GM19452 (cell line): ENCODE results near the gene PRDM16.

Experiments
- ATAC-seq: cut with Tn5 transposase; IDR thresholded peaks from one replicate; pipeline ENCODE4 v1.9.1; 2021; ENCODE audit not compliant: unreplicated experiment

The PRDM16 gene

GRCh38 chr1:3032371-3033039 lies 36.5 kb upstream of the PRDM16 start:
- ATAC-seq, result no peak

- no peak for ATAC-seq
These were observed 35.8 kb upstream of the PRDM16 start for GRCh38 chr1:3033040-3033789.

- no peak for ATAC-seq
These were observed 35.3 kb upstream of the PRDM16 start for GRCh38 chr1:3033790-3034090.

- ATAC-seq, result no peak
These were observed 34.8 kb upstream of the PRDM16 start for GRCh38 chr1:3034162-3034561.

GRCh38 chr1:3034728-3035562 lies 34.1 kb upstream of the PRDM16 start:
- ATAC-seq, result no peak

GRCh38 chr1:3035563-3036446 lies 33.2 kb upstream of the PRDM16 start:
- ATAC-seq, result no peak

GRCh38 chr1:3036447-3037280 lies 32.3 kb upstream of the PRDM16 start:
- ATAC-seq, result no peak

- no peak for ATAC-seq
These were observed 31.5 kb upstream of the PRDM16 start for GRCh38 chr1:3037281-3038040.

GRCh38 chr1:3038113-3038551 lies 30.9 kb upstream of the PRDM16 start:
- ATAC-seq, result no peak

- ATAC-seq, result no peak
These were observed 30.3 kb upstream of the PRDM16 start for GRCh38 chr1:3038571-3039181.

- no peak for ATAC-seq
These were observed 29.0 kb upstream of the PRDM16 start for GRCh38 chr1:3040004-3040403.

GRCh38 chr1:3042481-3042880 lies 26.5 kb upstream of the PRDM16 start:
- no peak for ATAC-seq

GRCh38 chr1:3049164-3049563 lies 19.8 kb upstream of the PRDM16 start:
- ATAC-seq, result no peak

- ATAC-seq, result no peak
These were observed 19.1 kb upstream of the PRDM16 start for GRCh38 chr1:3049905-3050304.

GRCh38 chr1:3050603-3051002 lies 18.4 kb upstream of the PRDM16 start:
- ATAC-seq, result no peak

- no peak for ATAC-seq
These were observed 17.4 kb upstream of the PRDM16 start for GRCh38 chr1:3051270-3052268.

GRCh38 chr1:3052501-3052900 lies 16.5 kb upstream of the PRDM16 start:
- ATAC-seq, result no peak
